HG03469 (cell line): ENCODE data around the gene SYCE3.
A peak's percentile ranks its signal among the peaks of the same experiment; 100 is the strongest.
"Not testable (repeated sequence)": the region's sequence is repeated elsewhere in the genome, so short reads cannot be mapped to it uniquely, and the experiment has no call there.

Source experiments
- ATAC-seq: cut with Tn5 transposase; IDR thresholded peaks from one replicate; pipeline ENCODE4 v1.9.1; 2021; ENCODE audit warnings: mild to moderate bottlenecking, moderate library complexity, moderate number of reproducible peaks; ENCODE audit not compliant: unreplicated experiment

SYCE3 gene, protein sequence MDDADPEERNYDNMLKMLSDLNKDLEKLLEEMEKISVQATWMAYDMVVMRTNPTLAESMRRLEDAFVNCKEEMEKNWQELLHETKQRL

DNA sequence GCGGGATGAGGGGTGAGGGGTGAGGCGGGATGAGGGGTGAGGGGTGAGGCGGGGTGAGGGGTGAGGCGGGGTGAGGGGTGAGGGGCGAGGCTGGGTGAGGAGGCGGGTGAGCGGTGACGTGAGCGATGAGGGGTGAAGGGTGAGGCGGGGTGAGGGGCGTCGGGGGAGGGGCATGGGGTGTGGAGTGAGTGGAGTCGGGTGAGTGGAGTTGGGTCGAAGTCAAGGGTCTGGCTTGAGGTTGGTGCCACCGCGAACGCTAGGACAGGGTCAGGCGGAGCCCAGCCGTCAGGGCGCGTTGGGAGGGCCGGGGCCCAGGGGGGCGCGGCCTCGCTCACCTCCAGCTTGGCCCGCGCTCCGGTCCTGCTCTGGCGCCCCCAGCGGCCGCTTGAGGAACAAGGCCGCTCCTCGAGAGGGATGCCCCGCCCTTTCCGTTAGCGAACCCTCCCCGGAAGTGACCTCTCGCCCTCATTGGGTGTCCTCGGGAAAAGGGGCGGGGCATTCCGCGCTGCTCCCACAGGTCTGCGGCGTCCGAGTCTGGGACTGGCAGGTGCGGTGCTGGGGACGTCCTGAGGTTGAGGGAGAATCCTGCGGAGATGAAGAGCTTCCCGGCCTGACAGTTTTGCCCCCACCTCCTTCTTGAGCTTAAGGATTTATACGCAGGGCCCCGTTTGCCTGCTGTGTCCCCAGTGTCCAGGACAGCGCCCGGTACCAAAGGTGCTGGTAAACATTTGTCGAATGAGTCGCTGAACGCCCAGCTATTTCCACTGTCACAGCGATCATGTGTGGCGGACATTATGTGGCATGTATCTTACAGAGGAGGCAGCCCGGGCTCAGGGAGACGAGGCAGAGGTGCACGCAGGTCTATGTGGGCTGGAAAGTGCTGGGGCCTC lies at the start of gene SYCE3:
TSS of gene SYCE3 (minus strand) at position 397 of the 890 bp plus-strand sequence. CDS start 6,514 bp downstream, outside the sequence.
- peak; percentile 90 for ATAC-seq

DNA sequence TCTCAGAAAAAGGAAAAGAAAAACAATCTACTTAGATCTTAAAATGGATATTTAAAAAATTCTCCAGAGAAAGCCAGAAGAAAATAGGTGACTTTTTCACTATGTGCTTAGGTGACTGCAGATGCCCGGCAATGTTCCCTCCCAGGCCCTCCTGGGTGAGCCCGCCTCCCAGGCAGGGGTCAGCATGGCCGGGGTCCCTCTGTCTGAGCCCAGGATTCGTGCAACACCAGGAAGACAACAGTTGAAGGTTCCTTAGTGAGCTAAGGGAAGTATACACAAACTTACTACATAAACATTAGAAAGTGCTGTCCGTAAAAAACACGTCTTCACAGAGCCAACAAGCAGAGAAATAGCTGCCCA lies 49.4 kb upstream of the SYCE3 start:
- no peak for ATAC-seq

DNA sequence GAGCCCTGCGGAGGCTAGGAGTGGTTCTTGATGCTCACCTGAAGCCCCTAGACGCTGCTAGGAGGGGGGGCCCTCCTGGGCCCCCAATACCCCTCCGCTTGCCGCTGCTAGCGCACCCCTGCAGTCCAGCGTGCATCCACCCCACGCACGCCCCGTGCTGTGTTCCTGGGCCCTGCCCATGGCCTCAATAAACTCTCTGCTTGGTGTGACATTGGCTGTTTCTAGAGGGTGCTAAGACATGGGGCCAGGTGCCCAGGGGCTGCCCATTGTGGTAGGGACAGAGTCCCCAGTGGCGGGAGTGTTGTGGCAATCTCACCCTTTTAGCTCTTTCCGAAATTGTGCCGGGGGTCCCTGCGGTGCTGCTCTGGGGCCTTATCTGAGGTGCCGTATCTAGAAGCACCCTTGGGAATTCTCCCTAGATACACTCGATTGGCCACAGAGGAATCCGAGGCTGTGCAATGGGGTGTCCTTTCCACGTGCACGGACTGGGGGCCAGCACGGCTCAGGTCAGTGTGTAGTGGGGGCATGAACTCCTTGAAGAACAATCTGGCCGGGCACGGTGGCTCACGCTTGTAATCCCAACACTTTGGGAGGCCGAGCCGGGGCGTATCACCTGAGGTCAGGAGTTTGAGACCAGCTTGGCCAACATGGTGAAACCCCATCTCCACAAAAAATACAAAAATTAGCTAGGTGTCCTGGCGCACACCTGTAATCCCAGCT lies 48.8 kb upstream of the SYCE3 start:
- no peak for ATAC-seq

DNA sequence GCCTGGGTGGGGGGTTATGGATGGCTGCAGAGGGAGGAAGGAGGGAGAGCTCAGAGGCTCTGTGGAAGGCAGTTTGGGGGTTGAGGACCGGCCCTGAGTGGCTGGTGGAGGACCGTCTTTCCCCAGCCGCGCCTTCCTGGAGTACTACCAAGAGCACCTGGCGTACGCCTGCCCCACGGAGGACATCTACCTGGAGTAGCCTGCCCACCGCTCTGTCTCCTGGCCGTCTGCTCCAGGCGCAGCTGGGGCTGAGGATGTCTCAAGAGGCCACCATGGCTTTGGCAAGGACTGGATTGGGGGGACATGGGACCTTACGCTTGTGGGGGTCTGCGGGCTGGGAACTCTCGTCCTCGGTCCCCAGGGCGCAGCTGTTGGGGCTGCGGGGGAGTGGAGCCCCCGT lies 47.9 kb upstream of the SYCE3 start:
- no peak for ATAC-seq

DNA sequence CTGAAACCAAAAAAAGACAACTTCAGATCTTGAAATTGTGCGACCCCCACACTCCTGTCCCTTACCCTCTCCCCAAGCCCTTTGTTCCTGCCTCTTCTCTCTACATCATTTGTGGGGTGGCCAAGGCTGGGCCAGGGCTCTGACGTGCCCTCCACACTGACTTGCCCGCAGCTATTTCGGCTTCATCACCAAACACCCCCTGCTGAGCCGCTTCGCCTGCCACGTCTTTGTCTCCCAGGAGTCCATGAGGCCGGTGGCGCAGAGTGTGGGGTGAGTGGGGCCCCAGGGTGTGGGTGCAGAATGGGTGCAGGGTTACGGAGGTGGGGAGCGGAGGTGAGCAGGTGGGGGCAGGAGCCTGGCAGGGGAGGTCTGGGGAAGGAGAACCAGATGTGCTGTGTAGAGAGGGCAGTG lies 47.3 kb upstream of the SYCE3 start:
- no peak for ATAC-seq

DNA sequence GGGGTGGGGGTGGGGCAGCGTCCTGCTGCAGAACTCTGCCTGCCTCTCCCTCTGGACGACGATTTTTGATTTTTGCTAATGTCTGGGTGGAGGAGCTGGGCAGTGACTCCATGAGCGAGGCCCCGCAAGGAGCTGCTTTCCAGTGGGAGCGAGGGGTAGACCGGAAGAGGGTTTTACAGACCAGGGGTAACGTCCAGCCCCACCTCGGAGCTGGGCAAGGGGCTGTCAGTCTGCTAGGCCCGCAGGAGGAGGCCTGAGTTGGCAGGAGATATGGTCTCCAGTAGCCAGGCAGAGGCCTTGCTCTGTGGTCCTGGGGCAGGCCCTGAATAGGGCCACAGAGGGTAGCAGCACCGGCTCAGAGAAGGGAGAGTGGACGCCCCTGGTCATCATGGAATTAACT lies 46.9 kb upstream of the SYCE3 start:
- no peak for ATAC-seq

DNA sequence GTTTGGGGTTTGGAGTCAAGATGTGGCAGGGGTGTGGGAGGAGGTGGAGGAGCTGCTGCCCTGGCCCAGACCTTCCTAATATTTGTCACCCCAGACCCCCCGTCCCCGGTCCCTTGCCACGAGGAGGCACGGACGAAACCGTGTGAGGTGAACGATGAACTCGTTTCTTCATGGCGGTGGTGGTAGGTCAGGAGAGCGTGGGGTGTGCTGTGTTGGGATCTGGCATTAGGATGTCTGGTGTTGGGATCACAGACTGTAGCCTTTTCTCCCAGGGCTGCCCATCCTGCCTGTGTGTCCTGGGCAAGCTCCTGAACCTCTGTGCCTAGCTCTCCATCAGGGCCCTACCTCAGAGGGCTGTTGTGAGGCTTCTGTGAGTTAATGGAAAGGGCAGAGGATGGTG lies 46.3 kb upstream of the SYCE3 start:
- ATAC-seq = no peak

DNA sequence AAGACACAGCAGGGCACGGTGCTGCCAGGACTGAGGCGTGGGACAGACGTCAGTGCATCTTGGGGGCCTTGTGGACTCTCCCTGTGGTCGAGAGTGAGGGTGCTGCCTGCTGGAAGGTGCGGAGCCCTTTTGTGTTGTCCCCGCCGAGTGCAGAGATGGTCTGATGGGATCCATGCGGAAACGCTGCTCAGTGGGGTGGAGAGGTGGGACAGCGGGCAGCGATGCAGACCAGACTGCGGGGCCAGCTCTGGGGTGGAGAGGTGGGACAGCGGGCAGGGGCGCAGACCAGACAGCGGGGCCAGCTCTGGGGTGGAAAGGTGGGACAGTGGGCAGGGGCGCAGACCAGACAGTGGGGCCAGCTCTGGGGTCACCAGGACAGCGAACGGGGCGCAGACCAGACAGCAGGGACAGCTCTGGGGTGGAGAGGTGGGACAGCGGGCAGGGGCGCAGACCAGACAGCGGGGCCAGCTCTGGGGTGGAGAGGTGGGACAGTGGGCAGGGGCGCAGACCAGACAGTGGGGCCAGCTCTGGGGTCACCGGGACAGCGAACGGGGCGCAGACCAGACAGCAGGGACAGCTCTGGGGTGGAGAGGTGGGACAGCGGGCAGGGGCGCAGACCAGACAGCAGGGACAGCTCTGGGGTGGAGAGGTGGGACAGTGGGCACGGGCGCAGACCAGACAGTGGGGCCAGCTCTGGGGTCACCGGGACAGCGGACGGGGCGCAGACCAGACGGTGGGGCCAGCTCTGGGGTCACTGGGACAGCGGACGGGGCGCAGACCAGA lies 45.5 kb upstream of the SYCE3 start:
- ATAC-seq = not testable (repeated sequence)

DNA sequence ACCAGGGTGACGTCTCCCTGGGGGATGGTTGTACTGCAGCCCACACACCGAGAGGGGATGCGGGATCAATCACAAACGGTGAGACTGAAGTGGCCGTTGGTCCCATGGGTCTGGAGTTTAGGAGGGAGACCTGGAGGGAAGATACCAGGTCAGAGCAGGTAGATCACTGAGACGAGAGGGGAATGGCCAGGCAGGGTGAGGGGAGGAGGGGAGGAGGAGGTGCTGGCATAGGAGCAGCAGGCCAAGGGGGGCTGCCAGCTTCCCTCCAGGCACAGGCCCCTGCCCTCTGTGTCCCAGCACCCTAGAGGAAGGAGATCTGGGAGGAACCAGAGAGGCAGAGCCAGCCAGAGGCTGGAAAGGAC lies 44.9 kb upstream of the SYCE3 start:
- no peak for ATAC-seq

DNA sequence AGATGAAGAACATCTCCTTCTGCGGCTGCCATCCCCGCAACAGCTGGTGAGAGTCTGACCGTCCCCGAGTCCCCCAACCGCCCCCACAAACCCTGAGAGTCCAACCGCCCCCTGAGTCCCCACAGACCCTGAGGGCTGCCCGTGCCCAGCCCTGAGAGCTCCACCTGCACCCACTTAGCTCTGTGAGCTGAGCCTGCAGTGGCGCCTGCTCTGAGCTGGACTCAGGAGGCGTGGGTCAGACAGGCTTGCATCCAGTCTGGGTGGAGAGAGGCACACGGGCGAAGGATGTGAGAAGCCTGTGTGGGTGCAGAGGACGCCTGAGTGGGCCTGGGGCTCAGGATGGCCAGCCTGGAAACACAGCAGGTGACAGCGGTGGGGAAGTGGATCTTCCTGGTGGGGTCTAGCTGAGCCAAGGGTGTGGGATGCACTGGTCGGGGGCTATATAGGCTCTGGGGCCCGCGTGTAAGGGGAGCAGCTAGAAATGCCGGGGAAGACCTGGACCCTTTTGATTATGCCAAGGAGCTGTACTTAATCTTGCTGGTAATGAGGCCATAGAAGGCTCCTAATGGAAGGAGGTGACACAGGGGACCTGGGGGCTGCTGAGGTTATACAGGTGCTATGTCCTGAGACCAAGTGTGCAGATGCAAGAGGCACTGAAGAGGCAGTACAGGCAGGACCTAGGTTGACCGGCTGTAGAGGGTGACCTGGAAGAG lies 44.4 kb upstream of the SYCE3 start:
- ATAC-seq = no peak

DNA sequence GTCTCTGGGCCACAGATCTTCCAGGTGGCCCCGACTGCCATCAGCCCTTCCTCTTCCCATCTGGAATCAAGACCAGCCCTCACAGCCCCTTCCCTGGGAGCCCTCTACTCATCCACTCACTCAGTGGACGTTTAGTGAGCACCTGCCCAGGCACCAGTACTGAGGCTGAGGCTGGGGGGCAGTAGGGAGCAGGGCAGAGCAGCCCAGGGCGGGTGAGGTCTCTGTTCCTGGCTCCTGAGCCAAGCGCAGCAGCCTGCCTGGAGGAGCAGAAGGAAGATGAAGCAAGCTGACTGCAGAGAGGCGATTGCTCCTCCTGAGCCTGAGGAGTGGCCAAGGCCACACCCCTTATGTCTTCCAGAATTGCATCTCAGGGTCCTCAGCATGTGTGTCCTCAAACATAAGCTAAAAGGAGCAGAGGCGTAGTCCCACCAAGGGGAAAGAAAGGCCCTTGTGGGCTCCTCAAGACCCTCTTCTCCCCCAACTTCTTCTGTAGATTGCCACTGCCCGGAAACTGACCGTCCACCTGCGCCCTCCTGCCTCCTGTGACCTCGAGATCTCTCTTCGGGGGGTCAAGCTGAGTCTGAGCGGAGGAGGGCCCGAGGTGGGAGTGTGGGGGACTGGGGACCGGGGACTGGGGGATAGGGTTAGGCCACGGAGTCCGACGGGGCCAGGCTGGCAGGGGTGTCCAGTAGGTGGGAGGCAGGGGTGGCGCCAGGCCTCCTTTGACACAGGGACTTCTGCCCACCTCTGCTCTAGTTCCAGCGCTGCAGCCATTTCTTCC lies 43.6 kb upstream of the SYCE3 start:
- ATAC-seq = no peak

DNA sequence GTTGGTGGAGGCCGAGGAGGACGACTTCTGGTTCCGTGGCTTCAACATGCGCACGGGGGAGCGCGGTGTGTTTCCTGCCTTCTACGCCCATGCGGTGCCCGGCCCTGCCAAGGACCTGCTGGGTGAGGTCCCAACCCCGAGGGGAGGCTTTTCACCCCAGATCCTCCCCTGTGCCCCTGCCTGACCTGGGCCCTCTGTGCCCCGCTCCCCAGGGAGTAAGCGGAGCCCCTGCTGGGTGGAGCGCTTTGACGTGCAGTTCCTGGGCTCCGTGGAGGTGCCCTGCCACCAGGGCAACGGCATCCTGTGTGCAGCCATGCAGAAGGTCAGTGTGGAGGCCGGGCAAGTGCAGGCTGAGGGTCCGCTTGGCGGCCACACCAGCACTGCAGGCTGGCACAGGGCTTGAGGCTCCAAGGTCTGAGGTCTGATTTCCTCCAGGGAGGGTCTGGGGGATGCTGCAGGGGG lies 42.9 kb upstream of the SYCE3 start:
- ATAC-seq = no peak

DNA sequence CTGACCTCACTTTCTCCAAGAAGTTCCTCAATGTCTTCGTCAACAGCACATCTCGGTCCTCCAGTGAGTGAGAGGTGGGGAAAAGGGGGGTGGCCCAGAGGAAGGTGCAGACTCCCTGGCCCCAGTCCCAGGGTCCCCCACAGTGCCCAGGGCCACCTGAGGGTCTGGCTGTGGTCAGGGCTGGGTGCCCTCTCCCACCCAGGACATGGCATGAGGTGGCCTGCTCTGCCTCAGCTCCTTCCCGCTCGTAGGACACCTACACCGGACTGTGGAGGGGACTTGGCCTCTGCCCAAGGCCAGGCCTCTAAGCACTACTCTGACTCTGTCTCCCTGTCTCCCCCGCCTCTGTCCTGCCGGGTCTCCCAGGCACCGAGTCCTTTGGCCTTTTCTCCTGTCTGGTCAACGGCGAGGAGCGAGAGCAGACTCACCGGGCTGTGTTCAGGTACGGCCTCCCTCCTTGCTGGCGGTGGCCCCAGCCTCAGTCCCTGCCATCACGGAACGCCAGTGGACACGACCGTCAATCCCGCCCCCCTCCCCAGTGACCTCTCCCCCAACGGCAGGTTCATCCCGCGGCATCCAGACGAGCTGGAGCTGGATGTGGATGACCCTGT lies 42.4 kb upstream of the SYCE3 start:
- no peak for ATAC-seq

DNA sequence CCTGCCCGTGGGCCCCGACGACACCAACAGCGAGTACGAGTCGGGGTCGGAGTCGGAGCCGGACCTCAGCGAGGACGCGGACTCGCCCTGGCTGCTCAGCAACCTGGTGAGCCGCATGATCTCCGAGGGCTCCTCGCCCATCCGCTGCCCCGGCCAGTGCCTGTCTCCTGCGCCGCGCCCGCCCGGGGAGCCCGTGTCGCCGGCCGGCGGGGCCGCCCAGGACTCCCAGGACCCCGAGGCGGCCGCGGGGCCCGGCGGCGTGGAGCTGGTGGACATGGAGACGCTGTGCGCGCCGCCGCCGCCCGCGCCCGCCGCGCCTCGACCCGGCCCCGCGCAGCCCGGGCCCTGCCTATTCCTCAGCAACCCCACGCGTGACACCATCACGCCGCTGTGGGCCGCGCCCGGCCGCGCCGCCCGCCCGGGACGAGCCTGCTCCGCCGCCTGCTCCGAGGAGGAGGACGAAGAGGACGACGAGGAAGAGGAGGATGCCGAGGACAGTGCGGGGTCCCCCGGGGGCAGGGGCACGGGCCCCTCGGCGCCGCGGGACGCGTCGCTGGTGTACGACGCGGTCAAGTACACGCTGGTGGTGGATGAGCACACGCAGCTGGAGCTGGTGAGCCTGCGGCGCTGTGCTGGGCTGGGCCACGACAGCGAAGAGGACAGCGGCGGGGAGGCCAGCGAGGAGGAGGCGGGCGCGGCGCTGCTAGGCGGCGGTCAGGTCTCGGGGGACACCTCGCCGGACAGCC lies 41.7 kb upstream of the SYCE3 start:
- ATAC-seq = no peak

DNA sequence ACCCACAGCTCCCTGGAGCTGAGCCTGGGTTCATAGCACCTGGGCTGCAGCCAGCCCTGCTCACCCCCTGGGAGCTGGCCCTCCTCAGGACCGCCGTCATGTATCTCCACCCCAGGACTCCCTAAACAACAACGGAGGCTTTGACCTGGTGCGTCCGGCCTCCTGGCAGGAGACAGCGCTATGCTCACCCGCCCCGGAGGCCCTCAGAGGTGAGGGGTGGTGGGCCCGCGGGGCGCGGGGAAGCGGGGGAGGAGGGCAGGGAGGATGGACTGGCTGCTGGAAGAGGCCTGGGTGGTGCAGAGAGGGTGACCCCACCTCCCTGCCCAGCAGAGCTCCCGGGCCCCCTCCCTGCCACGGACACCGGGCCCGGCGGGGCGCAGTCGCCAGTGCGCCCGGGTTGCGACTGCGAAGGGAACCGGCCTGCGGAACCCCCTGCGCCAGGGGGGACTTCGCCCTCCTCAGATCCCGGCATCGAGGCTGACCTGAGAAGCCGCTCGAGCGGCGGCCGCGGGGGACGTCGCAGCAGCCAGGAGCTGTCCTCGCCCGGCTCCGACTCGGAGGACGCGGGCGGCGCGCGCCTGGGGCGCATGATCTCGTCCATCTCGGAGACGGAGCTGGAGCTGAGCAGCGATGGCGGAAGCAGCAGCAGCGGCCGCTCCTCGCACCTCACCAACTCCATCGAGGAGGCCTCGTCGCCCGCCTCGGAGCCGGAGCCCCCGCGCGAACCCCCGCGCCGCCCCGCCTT lies 41.0 kb upstream of the SYCE3 start:
- ATAC-seq = no peak

DNA sequence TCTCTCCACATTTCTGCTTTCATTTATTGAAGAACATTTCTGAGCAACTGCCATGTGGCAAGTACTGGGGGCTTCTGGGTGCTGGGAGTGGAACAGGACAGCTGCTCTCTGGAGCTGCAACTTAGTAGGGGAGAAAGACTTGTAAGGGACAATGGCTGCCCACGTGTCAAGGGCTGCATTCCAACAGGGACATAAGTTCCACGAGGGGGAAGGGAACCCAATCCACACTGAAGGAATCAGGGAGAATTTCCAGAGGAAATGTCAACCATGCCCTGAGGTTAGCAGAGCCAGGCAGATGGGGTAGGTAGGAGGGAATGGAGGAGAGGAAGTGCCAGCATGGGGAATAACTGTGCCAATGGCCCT lies 39.6 kb upstream of the SYCE3 start:
- ATAC-seq = no peak

DNA sequence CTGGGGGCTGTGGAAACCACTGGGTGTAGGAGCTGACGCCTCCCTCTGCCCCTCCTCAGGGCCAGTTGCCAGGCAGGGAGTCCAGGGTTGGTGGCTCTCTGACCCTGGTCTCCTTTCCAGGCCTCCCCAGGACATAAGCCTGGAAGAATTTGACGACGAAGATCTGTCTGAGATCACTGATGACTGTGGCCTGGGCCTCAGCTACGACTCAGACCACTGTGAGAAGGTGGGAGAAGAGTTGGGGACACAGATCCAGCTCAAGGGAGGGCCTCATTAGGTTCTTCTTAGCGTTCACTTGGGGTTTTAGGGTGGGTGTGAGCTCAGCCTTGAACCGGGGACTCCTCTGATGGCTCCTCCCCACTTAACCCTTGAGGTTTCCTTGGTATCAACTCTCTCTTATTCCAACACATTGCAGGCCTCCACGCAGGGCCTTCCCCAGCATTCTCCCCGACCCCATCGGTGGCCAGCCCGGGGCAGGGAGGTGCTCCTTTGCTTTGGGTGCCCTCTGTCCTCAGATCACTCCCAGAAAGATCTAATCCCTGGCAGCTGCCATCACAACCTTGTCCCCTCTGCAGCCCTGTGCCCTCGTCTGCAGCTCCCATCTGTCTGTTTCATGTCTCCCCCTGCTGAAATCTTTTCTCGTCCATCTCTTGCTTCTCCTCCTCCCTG lies 39.1 kb upstream of the SYCE3 start:
- ATAC-seq = no peak
